ENCODE data around the gene KCNAB2.

Gene KCNAB2

GRCh38 chr1:6134741-6135510 lies 89.2 kb downstream of the KCNAB2 start:
- DNase-seq: no peak

DNA sequence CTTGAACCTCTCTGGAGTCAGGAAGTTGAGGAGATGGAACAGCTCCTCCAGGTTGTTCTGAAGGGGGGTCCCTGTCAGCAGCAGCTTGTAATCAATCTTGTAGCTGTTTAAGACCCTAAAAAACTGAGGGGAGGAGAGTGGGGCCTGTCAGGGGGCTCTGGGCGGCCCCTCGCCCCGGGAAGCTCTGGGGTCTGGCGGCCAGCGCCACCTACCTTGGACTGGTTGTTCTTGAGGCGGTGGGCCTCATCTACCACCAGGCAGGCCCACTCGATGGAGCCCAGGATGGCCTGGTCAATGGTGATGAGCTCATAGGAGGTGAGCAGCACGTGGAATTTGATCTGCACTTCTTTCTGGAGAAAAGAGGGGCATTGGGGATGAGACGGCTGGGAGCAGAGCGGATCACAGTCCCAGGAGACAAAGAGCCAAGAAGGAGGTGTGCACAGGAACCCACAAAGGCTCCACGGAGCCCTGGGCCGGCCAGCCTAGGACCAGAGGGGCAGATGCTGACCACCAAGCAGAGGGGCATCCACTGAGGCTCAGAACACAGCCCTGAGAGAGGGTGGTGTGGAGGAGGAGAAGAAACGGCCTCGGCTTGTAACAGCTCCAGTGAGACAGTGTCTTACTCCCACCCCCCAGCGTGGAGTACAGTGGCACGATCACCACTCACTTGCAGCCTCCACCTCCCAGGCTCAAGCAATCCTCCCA lies 91.0 kb downstream of the KCNAB2 start:
- DNase-seq: no peak

DNA sequence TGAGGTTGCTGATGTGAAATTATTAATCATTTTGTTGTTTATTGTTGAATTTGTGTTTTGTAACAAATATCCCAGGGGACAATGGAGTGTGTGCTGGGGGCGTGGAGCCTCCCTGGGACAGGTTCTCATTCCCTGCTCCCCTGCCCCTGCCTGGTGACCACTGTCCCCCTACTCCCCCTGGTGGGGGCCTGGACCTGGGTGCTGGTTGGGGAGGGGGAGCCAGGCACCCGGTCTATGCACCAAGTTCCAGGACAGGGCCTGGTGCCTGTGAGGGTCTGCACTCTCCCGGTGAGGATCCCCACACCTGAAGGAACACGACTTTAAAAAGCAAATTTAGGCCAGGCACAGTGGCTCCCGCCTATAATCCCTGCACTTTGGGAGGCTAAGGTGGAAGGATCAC lies 92.1 kb downstream of the KCNAB2 start:
- DNase-seq: no peak

DNA sequence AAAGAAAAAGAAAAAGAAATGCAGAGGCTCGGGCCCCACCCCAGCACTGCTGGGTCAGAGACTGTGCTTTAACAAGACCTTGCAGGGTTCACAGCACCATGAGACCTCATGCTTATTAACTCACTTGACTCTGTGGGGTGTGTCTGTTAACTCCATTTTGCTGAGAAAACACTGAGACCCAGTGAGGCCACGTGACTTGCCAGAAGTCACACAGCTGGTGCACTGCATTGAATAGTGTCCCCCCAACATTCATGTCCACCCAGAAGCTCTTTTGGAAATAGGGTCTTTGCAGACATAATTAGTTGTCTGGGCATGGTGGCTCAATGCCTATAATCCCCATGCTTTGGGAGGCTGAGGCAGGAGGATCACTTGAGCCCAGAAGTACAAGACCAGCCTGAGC lies 94.7 kb downstream of the KCNAB2 start:
- DNase-seq: no peak

GRCh38 chr1:6141592-6141991 lies 95.9 kb downstream of the KCNAB2 start:
- peak; percentile 13 for DNase-seq

DNA sequence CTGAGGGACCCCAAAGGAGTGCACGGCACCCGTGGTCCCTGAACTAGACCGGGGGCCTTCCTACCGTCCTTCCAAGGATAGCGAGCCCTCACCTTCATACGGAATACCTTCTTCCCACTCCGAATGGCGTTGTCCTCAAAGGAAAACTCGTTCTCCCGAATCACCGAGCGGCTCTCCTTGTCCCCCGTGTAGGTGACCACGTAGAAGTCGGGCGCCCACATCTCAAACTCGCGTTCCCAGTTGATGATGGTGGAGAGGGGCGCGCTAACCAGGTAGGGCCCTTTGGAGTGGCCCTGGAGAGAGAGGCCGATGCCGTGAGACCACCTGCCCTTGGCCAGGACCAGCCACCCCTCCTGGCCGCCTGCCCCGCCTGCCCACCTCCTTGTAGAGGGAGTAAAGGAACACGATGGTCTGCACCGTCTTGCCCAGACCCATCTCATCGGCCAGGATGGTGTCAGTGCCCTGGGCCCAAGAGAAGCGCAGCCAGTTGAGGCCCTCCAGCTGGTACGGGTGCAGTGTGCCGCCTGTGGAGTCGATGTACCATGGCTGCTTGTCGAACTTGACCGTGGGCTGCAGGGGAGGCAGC lies 96.4 kb downstream of the KCNAB2 start:
- DNase-seq: no peak

DNA sequence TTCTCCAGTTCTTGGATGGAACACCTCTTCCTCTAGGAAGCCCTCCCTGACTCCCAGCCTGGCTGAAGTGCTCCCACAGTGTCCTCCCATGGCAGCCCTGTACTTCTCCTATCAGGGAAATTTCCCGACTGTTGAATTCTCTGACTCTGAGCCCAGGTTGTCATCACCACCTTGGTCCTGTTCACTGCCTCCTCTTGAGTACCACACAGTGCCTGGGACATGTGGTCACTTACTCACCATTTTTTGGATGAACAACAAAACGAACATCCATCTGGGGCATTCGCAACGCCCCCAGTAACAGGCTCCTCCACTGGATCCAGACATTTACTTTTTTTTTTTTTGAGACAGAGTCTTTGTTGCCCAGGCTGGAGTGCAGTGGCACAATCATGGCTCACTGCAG lies 97.0 kb downstream of the KCNAB2 start:
- DNase-seq: no peak

DNA sequence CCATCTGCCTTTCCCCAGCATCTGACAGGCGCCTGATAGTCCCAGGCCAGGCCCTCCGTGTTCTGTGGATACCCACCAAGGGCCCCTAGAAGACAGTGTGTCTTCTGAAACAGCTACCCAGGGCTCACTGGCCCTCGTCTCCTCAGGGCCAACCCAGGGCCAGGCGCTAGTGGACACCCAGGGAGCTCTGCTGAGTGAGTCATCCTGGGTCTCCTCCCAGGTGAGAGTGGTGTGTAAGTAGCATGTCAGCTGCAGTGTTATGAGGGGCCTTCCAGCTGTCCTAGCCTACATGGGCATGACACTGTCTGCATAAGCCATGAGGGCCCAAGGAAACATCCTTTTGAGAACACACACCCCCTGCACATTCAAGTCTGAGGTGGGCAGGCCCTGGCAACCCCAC lies 97.7 kb downstream of the KCNAB2 start:
- no peak for DNase-seq

DNA sequence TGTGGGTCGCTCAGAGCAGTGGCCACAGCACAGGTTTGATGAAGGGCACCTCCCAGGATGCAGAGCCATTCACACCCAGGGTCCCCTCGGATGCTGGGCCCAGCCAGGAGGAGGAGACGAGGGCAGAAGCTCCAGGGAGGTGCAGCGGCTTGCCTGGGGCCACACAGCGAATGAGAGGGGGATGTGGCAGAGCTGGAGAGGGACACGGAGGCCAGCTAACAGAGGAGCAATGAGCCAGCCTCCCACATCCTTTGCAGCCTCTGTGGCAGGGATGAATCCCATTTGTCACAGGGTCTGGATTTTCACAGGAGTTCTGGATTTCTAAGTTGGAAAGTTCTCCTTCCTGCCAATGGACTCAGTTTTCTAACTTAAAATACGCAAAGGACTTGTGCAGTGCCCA lies 98.5 kb downstream of the KCNAB2 start:
- no peak for DNase-seq

DNA sequence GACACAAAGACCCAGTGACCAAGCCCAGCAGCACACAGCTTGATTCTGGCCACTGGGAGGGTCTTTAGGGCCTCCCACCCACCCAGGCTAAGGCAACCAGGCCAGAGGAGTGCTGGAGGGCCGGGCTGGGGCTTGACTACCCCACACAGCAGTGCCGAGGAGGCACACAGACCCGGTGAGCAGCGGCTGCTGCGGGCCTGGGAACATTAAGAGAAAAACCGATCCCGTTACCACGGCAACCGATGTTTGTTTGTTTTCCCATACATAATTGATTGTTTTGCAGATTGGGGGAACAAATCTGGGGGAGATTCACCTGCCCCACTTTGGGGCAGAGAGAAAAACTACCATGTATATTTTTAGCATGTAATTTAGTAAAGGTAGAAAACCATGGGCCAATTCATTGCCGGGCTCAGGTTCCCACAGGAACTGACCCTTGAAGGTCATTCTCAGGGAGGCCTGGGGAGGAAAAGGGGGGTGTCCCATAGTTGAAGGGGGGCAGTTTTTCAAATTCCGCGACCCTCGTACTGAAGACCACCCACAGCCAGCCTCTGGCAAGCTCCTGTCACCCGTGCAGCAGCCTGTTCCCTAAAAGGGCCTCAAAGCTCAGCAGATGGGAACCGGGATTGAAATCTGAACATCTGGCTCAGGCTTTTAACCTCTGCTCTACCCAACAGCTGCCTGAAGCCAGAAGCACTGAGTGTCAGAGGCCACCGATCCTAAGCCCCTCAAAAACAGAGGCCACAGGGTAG lies 99.1 kb downstream of the KCNAB2 start:
- DNase-seq: peak; percentile 58

DNA sequence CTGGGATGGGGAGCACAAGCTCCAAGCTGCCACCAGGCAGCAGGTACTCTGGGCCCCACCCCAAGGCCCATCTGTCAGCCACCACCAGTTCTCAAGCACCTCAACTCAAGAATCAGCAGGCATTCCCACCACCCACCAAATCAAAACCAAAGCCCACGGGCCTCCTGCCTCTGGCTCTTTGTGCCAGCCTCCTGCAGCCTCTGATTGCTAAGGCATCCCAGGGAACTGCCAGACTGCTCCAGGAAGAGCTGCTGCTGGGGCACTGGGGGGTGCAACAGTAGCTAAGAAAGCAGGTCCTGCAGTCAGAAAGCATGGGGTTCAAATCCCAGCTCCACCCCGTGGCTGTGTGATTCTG lies 99.7 kb downstream of the KCNAB2 start:
- no peak for DNase-seq

GRCh38 chr1:6145864-6146410 lies 100.2 kb downstream of the KCNAB2 start:
- DNase-seq: no peak

GRCh38 chr1:6148497-6149241 lies 103.0 kb downstream of the KCNAB2 start:
- DNase-seq: no peak

- DNase-seq: no peak
These were observed 103.9 kb downstream of the KCNAB2 start for GRCh38 chr1:6149597-6149996.

GRCh38 chr1:6150006-6150938 lies 104.6 kb downstream of the KCNAB2 start:
- DNase-seq: no peak
